Colonic mucosa (tissue), 4 donors: Measurements from ENCODE around the gene NOSIP. TPM values are rescaled to one million over a fixed set of nuclear protein-coding genes. Genes with fewer than 3 reads are reported as not detected.

ENCODE experiments used
- DNase-seq: peaks from one replicate; pipeline ENCODE4 v3.0.0-alpha.2; 2020
- H3K27ac ChIP-seq: fragments of 200-600 bp; one replicate; pipeline ENCODE4 v1.8.0; 2021
- H3K27me3 ChIP-seq: fragments of 200-600 bp; one replicate; pipeline ENCODE4 v1.8.0; 2021
- H3K36me3 ChIP-seq: fragments of 200-600 bp; one replicate; pipeline ENCODE4 v1.8.0; 2021
- H3K4me1 ChIP-seq: fragments of 200-600 bp; one replicate; pipeline ENCODE4 v1.8.0; 2021; ENCODE audit warnings: mild to moderate bottlenecking
- H3K4me3 ChIP-seq: fragments of 200-600 bp; one replicate; pipeline ENCODE4 v1.8.0; 2021
- H3K9ac ChIP-seq, 2 donors: one replicate each; pipeline ENCODE4 v1.7.0; 2013; ENCODE audit warnings: control low read depth in 2 of 2, low read depth in 2 of 2, low read length in 2 of 2
- H3K9me3 ChIP-seq: fragments of 200-600 bp; one replicate; pipeline ENCODE4 v1.8.0; 2021
- CTCF ChIP-seq: fragments of 200-600 bp; IDR thresholded peaks from one replicate; pipeline ENCODE4 v1.8.0; 2022; ENCODE audit warnings: antibody characterized with exemption, mild to moderate bottlenecking
- intact Hi-C: fragments of 100-400 bp; cut with DNase I; formaldehyde crosslinking; loops from one replicate; pipeline ENCODE4 v1.14.1; 2022
- total RNA-seq, 2 donors: library from RNA; stranded (reverse); fragmentation: NEBNext Ultra II Directional in 1 of 2; extraction: Animal tissue kit (Norgen Biotek cat#: 25700) in 1 of 2; gene quantifications; one replicate each; pipeline ENCODE4 v1.2.1, GENCODE V29; 2021
- donor health status: healthy.
- donor health status: DM: no; HTN: no; CAD: no.
- donor health status: DM: no; HTN: no; CAD: no.

NOSIP gene
- total RNA-seq, 2 donors from 2014 or later = 63.2 to 91.2 TPM

GRCh38 chr19:49518033-49518432 lies 62.3 kb downstream of the NOSIP start:
- no peak for TF ChIP-seq CTCF
- no peak overlapping the region for H3K4me3 ChIP-seq
- intact Hi-C loops = no loop called here
- no peaks in the 10 kb centered on the region for H3K27me3 ChIP-seq
- no peak overlapping the region for H3K27ac ChIP-seq
- H3K9ac ChIP-seq = no peak overlapping the region
- H3K36me3 ChIP-seq = no peaks in the 10 kb centered on the region
- H3K9me3 ChIP-seq = no peaks in the 10 kb centered on the region
- no peaks in the 10 kb centered on the region for H3K4me1 ChIP-seq
- no peak for DNase-seq

GRCh38 chr19:49515767-49516166 lies 64.6 kb downstream of the NOSIP start:
- Histone ChIP-seq H3K36me3 (no peaks in the 10 kb centered on the region), H3K27me3 (no peaks in the 10 kb centered on the region), H3K4me1 (no peaks in the 10 kb centered on the region), H3K9me3 (no peaks in the 10 kb centered on the region), H3K9ac (peak overlapping the region in 1 of 2 donors; percentile 34), H3K4me3 (no peak overlapping the region), H3K27ac (no peak overlapping the region)
- DNase-seq = no peak
- no peak for TF ChIP-seq CTCF
- intact Hi-C loops = no loop called here

GRCh38 chr19:49514151-49514550 lies 66.2 kb downstream of the NOSIP start:
- no peaks in the 10 kb centered on the region for H3K9me3 ChIP-seq
- H3K9ac ChIP-seq = peak overlapping the region; percentile 66 to 91

GRCh38 chr19:49513746-49514118 lies 66.6 kb downstream of the NOSIP start:
- peak overlapping the region; percentile 66 to 91 for H3K9ac ChIP-seq
- H3K4me3 ChIP-seq = peak overlapping the region; percentile 68
- DNase-seq = no peak
- H3K4me1 ChIP-seq = no peaks in the 10 kb centered on the region
- H3K9me3 ChIP-seq = no peaks in the 10 kb centered on the region
- H3K27me3 ChIP-seq = no peaks in the 10 kb centered on the region
- H3K36me3 ChIP-seq = no peaks in the 10 kb centered on the region
- peak overlapping the region; percentile 91 for H3K27ac ChIP-seq
- no peak for TF ChIP-seq CTCF
- intact Hi-C loops = no loop called here

More at GRCh38 chr19:49514151-49514550, 66.2 kb downstream of the NOSIP start:
- Histone ChIP-seq H3K27ac (peak overlapping the region; percentile 91), H3K27me3 (no peaks in the 10 kb centered on the region), H3K4me3 (peak overlapping the region; percentile 68), H3K4me1 (no peaks in the 10 kb centered on the region), H3K36me3 (no peaks in the 10 kb centered on the region)
- intact Hi-C loops = no loop called here
- no peak for DNase-seq
- no peak for TF ChIP-seq CTCF

- Histone ChIP-seq H3K4me3 (peak overlapping the region; percentile 68), H3K36me3 (no peaks in the 10 kb centered on the region), H3K27me3 (no peaks in the 10 kb centered on the region), H3K9ac (peak overlapping the region; percentile 88 to 91), H3K4me1 (no peaks in the 10 kb centered on the region), H3K9me3 (no peaks in the 10 kb centered on the region), H3K27ac (peak overlapping the region; percentile 91)
- DNase-seq = peak; percentile 80
- intact Hi-C loops = no loop called here
- no peak for TF ChIP-seq CTCF
Measured at GRCh38 chr19:49512970-49513745, 67.2 kb downstream of the NOSIP start.
